Measurements from ENCODE around the gene OSER1. TPM values are rescaled to one million over a fixed set of nuclear protein-coding genes. Genes with fewer than 3 reads are reported as not detected.

OSER1 gene
- total RNA-seq, 8 experiments from 2014 or later = 34.0 to 50.6 (median 37.4) TPM

DNA sequence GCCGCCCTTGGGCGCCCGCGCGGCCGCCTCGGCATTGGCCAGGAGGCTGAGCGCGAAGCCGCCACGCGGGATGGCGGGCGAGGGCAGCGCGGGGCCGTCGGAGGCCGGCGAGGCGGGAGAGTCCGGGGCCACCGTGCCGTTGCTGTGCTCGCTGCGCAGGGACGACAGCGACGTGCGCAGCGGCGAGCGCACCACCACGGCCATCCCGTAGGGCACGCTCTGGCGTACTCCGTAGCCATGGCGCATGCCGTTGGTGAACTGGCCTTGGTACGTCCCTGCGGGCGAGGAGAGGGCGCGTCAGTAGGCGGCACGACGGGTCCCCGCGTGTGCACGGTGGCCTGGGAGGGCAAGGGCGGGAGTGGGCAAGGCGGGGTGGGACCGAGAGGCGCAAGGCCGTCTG lies 50.4 kb downstream of the OSER1 start:
- H3K27ac ChIP-seq = no peak overlapping the region
- no peak for ATAC-seq (replicated peaks in 6 of 8)
- 90 to 100% (median 94%) methylated on average over 2 to 14 of the region's 56 CpGs; no CpG with 5 or more reads in 5 of the 10 experiments for WGBS, 10 experiments
- no peak overlapping the region for H3K4me3 ChIP-seq
- in situ Hi-C loops (cut with MboI; ENCODE audit: low pct_unique_long_range_greater_than_20kb in 2 of 9, low sequenced_read_pairs in 9 of 9, unreplicated experiment in 9 of 9) = no loop called here
- peaks cover 0 to 3% of the 10 kb centered on the region in 2 donors for H3K4me1 ChIP-seq (replicated peaks in 1 of 2)

DNA sequence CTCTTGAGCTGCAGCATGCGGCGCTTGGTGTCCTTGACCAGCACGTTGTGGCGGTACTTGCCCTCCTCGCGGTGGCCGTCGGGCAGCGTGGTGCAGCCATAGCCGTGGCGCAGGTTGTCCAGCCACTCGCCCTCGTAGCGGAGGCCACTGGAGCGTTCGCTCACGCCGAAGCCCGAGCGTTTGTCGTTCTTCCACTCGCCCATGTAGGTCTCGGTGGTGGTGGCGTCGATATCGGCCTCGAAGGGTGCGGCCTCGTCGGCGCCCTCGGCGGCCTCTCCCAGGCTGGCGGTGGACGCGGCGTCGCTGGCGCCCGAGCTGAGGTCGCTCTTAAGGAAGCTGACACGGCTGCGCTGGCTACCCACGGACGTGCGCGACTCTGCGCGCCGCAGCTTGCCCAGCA lies 50.9 kb downstream of the OSER1 start:
- peaks cover 0 to 3% of the 10 kb centered on the region in 2 donors for H3K4me1 ChIP-seq (replicated peaks in 1 of 2)
- 70 to 97% (median 95%) methylated on average over 7 to 17 of the region's 50 CpGs; no CpG with 5 or more reads in 7 of the 10 experiments for WGBS, 10 experiments
- ATAC-seq (replicated peaks in 6 of 8) = no peak
- H3K27ac ChIP-seq = no peak overlapping the region
- in situ Hi-C loops (cut with MboI; ENCODE audit: low pct_unique_long_range_greater_than_20kb in 2 of 9, low sequenced_read_pairs in 9 of 9, unreplicated experiment in 9 of 9) = no loop called here
- H3K4me3 ChIP-seq = no peak overlapping the region

DNA sequence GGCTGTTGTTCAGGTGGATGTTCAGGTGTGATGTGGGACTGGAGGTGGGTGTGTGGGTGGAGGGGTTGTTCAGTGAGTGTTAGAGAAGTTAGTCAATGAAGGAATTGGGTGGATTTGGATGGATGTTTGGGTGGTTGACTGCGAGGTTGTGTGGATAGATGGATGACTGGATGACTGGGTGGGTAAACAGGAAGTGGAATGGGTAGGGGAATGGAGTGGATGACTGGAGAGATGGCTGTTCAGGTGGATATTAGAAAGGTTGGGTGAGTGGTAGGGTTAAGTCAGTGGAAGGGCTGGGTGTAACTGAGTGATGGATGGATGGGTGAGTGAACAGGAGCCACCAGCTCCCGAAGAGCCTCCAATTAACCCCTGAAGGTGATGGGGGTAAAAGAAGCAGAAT lies 51.4 kb downstream of the OSER1 start:
- in situ Hi-C loops (cut with MboI; ENCODE audit: low pct_unique_long_range_greater_than_20kb in 2 of 9, low sequenced_read_pairs in 9 of 9, unreplicated experiment in 9 of 9) = no loop called here
- no peak overlapping the region for H3K4me3 ChIP-seq
- peaks cover 0 to 7% of the 10 kb centered on the region in 2 donors for H3K4me1 ChIP-seq (replicated peaks in 1 of 2)
- H3K27ac ChIP-seq = no peak overlapping the region
- no peak for ATAC-seq (replicated peaks in 6 of 8)
- 69 to 100% (median 87%) methylated on average over 1 to 2 of the region's 2 CpGs; no CpG with 5 or more reads in 2 of the 10 experiments for WGBS, 10 experiments

DNA sequence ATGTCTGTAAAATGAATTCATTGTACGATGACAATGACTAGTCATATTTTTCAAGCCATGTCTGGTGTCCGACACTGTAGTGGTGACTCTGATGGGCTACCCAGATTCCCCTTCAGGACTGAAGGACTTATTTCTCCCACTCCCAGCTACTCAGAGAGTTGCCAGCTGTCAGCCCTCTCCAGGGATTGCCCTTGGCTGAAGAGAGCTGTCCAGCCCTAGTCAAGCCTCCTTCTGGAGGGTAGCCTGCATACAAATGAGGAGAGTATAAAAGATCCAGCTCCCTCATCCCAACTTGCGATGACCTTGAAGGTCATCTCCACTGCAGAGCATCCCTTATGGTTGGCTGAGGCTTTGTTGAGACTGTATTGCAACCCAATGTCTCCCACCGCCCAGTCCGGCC lies 53.5 kb downstream of the OSER1 start:
- 71 to 100% (median 88%) methylated on average over 2 to 3 of the region's 5 CpGs; no CpG with 5 or more reads in 3 of the 10 experiments for WGBS, 10 experiments
- in situ Hi-C loops (cut with MboI; ENCODE audit: low pct_unique_long_range_greater_than_20kb in 2 of 9, low sequenced_read_pairs in 9 of 9, unreplicated experiment in 9 of 9) = no loop called here

DNA sequence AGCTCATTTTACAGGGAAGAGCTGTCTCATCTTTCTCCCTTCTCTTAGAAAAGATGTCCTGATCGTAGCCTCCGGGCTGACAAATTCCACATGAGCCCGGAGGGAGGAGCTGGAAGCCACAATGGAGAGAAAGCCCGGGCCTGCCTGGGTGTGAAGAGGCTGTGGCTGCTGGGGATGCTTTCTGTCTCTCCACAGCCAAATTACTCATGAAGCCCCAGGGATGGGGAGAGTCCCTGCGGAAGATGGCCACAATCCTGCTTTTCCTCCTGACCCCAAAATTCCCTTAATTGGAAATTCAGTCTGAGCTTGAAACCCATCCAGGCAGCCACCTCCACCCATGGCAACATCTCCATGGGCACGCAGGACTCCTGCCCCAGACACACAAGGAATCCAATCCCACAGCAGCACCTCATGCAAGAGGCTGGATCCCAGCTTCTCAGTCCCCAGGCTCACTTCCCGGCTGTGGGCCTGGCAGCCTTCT lies 56.0 kb downstream of the OSER1 start:
- in situ Hi-C loops (cut with MboI; ENCODE audit: low pct_unique_long_range_greater_than_20kb in 2 of 9, low sequenced_read_pairs in 9 of 9, unreplicated experiment in 9 of 9) = no loop called here
- WGBS, 10 experiments = 0 to 83% (median 20%) methylated on average over 1 to 5 of the region's 7 CpGs; no CpG with 5 or more reads in 2 of the 10 experiments
- no peak overlapping the region for H3K4me3 ChIP-seq
- no peak overlapping the region for H3K27ac ChIP-seq
- ATAC-seq (replicated peaks in 6 of 8) = peak in 4 of 8 experiments; percentile 26 to 76 (median 51)
- peaks cover 0 to 10% of the 10 kb centered on the region in 2 donors for H3K4me1 ChIP-seq (replicated peaks in 1 of 2)

More for the DNA sequence above, 53.5 kb downstream of the OSER1 start:
- no peak for ATAC-seq (replicated peaks in 6 of 8)
- peaks cover 0 to 10% of the 10 kb centered on the region in 2 donors for H3K4me1 ChIP-seq (replicated peaks in 1 of 2)
- no peak overlapping the region for H3K4me3 ChIP-seq
- no peak overlapping the region for H3K27ac ChIP-seq

DNA sequence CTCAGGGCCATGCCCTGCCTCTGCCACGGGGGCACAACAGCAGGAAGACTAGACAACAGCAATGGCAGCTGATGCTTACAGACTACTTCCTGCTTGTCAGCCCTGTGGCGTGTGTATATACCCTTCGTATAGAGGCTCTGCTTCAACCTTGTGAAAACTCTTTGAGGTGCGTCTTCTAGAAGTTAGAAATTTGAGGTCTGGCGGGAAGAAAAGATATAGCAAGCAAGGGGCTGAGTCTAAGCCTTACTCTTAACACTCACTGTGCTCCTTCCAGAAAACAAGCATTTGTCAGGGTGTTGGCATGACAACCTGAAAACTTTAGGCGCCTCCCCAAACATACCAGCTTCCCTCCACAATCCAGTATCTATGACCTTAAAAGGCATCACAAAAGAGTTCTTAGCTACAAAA lies 56.9 kb downstream of the OSER1 start:
- peak in 6 of 8 experiments; percentile 50 to 96 (median 73) for ATAC-seq (replicated peaks in 6 of 8)
- Histone ChIP-seq H3K4me1 (replicated peaks in 1 of 2) (peaks cover 0 to 10% of the 10 kb centered on the region in 2 donors), H3K27ac (no peak overlapping the region), H3K4me3 (no peak overlapping the region)
- in situ Hi-C loops (cut with MboI; ENCODE audit: low pct_unique_long_range_greater_than_20kb in 2 of 9, low sequenced_read_pairs in 9 of 9, unreplicated experiment in 9 of 9) = no loop called here
- WGBS, 10 experiments = 30 to 85% (median 73%) methylated on average over 1 to 5 of the region's 6 CpGs; no CpG with 5 or more reads in 2 of the 10 experiments

DNA sequence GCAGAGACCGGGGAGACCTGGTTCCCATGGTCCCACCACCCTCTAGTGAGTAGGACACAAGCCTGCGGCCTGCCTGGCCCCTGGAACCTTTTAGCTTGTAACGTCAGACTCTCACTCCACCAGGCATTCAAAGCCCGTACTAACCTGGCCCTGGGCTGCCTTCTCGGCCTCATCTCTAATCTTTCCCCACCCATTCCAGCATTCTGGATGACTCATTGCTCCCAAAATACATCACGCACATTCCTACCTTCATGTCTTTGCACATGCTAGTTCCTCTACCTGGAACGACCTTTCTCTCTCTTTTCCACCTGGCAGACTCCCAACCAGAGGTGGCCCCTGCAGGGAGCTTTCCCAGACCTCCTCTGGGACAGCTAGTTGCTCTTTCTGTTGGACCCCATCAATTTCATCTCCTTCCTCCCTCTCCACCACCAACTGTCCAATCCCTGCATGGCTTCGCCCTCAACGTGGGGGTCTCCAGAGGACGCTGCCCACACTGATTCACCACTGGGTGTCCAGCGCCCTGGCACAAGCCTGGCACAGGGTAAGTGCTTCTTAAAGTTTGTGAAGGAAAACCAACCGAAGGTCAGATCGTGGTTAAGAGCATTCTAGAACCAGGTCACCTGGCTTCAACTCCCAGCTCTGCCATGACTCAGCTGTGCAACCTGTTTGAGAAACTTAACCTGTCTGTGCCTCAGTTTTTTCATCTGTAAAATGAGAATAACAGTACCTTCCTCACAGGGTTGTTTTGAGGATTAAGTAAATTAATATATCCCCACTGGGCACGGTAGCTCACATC lies 58.8 kb downstream of the OSER1 start:
- Histone ChIP-seq H3K4me1 (replicated peaks in 1 of 2) (peaks cover 0 to 7% of the 10 kb centered on the region in 2 donors), H3K27ac (no peak overlapping the region), H3K4me3 (no peak overlapping the region)
- peak in 1 of 8 experiments; percentile 32 for ATAC-seq (replicated peaks in 6 of 8)
- in situ Hi-C loops (cut with MboI; ENCODE audit: low pct_unique_long_range_greater_than_20kb in 2 of 9, low sequenced_read_pairs in 9 of 9, unreplicated experiment in 9 of 9) = no loop called here
- WGBS, 10 experiments = 43 to 95% (median 85%) methylated on average over 2 to 9 of the region's 14 CpGs

DNA sequence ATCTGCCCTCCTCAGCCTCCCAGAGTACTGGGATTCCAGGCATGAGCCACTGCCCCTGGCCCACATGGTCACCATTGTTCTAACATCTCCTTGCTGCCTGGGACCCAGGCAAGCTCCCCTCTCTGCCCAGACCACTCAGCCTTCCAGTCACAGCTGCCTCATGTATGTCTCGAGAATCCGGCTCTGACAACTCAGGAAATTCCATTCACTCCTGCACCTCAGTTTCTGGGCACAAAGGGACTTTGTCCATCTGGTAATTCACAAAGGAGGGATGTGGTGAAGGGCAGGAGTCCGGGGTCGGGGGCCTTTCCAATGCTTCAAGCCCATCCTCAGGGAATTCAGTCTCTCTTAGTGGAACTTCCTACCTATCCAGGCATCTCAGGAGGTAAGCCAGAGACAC lies 64.3 kb downstream of the OSER1 start:
- Histone ChIP-seq H3K27ac (no peak overlapping the region), H3K4me1 (replicated peaks in 1 of 2) (peaks cover 0 to 4% of the 10 kb centered on the region in 2 donors), H3K4me3 (no peak overlapping the region)
- 62 to 92% (median 82%) methylated on average over 2 to 4 of the region's 4 CpGs; no CpG with 5 or more reads in 5 of the 10 experiments for WGBS, 10 experiments
- in situ Hi-C loops (cut with MboI; ENCODE audit: low pct_unique_long_range_greater_than_20kb in 2 of 9, low sequenced_read_pairs in 9 of 9, unreplicated experiment in 9 of 9) = no loop called here
- no peak for ATAC-seq (replicated peaks in 6 of 8)

Other genes starting within 250 kb of the OSER1 start
- 1 to 10 TPM in 1 of 8 experiments, under 1 TPM in 6, not detected in 1; 0.05 to 2.4 (median 0.28) TPM for gene JPH2, start 23.6 kb downstream of the OSER1 start, total RNA-seq
- gene GDAP1L1, start 36.5 kb upstream of the OSER1 start, total RNA-seq = 100 to 1,000 TPM in 3 of 8 experiments, 10 to 100 TPM in 2, under 1 TPM in 3; 0.25 to 175 (median 62.2) TPM
- gene FITM2, start 100.4 kb upstream of the OSER1 start, total RNA-seq = 10 to 100 TPM in 2 of 8 experiments, 1 to 10 TPM in 6; 3.7 to 13.5 (median 5.4) TPM
- not detected for gene R3HDML, start 126.3 kb upstream of the OSER1 start, total RNA-seq
- under 1 TPM in 6 of 8 experiments, not detected in 2; 0.09 to 0.62 (median 0.17) TPM for gene HNF4A, start 144.9 kb upstream of the OSER1 start, total RNA-seq

All from motor neuron (in vitro differentiated cells).